ENCODE results near the gene FAM131B.
"Not testable (repeated sequence)": the region's sequence is repeated elsewhere in the genome, so short reads cannot be mapped to it uniquely, and the experiment has no call there.

FAM131B gene

DNA sequence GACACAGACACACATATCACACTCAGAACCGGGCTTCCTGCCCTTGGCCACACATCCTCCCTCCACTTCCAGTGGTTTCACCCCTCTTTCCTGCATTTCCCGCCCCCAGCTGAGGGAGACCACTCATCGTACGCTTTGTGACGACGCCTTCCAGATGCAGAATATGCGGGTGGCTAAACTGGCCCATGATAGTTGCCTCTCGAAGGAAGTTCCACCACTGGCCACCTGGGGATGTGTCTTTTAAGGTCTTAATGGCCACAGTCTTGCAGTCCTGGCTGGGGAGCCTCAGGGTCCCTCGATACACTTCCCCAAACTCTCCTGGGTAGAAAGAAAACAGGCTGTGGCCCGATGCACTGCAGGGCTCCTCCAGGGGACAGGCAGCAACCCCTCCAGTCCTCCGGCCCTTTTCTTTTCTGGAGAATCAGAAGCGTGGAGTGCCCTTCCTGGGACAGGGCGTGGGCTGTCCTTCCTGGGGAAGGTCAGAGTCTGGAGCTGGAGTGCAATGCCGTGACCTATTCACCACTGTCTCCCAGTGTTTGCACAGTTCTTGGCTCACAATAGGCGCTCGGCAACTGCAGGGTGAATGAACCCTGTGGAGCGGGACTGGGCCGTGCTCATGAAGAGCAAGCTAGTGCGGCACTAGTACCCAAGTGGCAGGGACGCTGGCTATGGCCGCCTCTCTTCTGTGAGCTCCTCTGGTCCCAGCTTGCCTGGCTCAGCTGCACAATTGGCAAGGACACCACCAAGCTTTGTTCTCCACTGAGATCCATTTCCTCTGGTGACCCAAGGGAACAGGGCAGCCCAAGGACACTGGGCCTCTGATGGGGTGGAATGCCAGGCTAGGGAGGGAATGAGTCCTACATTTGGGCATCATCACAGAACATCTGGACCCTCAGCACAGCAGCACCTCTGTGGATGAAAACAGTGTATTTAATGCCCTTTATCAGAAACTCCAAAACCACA lies 33.0 kb upstream of the FAM131B start:
- in situ Hi-C loops (cut with HindIII; ENCODE audit: low sequenced_read_pairs) = no loop called here

- in situ Hi-C loops (cut with HindIII; ENCODE audit: low sequenced_read_pairs) = no loop called here
Observed at GRCh38 chr7:143394777-143395176, 32.3 kb upstream of the FAM131B start.

DNA sequence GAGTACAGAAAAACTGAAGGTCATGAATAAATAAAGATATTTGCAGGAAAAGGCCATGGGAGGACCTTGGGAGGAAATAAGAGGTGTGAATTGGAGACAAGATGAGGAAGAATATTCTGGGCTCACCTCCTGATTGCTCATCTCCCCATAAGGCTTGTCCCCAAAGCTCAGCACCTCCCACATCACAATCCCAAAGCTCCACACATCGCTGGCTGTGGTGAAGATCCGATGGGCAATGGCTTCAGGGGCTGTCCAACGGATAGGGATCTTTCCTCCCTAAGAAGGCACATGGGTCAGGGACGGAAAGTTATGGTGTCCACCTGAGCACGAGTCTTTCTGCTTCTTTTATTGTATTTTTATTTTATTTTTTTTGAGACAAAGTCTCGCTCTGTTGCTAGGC lies 31.6 kb upstream of the FAM131B start:
- in situ Hi-C loops (cut with HindIII; ENCODE audit: low sequenced_read_pairs) = no loop called here

- in situ Hi-C loops (cut with HindIII; ENCODE audit: low sequenced_read_pairs) = no loop called here
Observed at GRCh38 chr7:143393267-143394041, 30.9 kb upstream of the FAM131B start.

DNA sequence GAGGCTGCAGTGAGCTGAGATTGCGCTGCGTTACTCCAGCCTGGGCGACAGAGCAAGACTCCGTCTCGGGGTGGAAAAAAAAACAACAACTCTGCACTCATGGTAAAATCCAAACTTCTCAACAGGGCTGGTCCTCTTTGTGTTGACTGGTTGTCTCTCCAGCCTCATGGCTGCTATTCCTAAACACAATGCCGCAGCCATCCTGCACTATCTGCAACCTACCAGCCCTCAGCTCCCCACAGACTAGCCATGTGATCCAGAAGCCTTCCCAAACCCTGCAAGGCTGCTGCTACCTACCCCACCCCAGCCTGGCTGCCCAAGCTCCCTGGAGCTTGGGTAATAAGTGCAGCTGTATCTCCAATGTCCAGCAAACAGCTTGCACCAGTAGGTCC lies 30.4 kb upstream of the FAM131B start:
- in situ Hi-C loops (cut with HindIII; ENCODE audit: low sequenced_read_pairs) = no loop called here

GRCh38 chr7:143392427-143392826 lies 29.9 kb upstream of the FAM131B start:
- in situ Hi-C loops (cut with HindIII; ENCODE audit: low sequenced_read_pairs) = not testable (repeated sequence)

DNA sequence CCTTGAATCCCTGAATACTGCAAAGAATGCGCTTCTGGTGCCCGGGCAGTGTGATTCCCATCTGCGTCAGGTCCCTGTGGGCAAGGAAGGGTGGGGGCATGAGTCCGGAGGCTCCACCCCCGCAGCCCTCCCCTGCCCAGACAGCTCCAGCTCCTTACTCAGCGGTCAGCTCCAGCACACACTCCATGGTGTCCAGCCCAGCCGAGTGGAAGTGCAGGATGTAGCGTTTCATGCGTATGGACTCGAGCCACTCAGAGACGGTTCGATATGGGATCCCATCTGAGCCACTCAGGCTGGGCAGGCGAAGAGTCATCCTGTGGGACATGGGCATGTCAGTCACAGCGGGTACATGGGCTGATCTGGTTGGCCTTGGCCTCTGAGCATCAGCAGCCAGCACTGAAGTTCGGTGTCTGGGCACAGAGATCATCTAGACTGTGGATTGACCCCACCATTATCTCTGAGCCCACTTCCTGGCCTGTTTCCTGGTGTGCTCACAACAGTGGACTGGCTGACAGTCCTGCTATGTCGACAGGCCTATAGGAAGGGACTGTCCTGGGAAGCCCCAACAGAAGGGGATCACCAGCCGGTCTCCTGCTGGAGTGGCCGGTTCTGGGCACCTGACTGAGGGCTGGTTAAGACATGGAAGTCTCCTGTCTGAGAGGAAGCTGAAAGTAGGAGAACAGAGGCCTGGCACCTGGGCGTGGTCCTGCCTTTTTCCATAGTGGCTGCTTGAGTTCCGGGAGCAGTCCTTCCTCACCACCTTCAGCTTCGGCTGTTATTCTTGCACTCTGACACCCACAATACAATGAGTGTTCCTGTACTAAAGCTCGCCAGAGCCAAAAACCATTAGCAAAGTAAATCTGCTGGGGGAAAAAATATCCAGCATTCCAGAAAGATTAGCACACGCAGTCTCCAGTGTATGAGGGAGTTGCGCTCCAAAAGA lies 29.2 kb upstream of the FAM131B start:
- in situ Hi-C loops (cut with HindIII; ENCODE audit: low sequenced_read_pairs) = no loop called here

GRCh38 chr7:143390773-143391317 lies 28.3 kb upstream of the FAM131B start:
- in situ Hi-C loops (cut with HindIII; ENCODE audit: low sequenced_read_pairs) = no loop called here

GRCh38 chr7:143390104-143390772 lies 27.7 kb upstream of the FAM131B start:
- in situ Hi-C loops (cut with HindIII; ENCODE audit: low sequenced_read_pairs) = no loop called here

GRCh38 chr7:143389316-143390103 lies 27.0 kb upstream of the FAM131B start:
- in situ Hi-C loops (cut with HindIII; ENCODE audit: low sequenced_read_pairs) = no loop called here

DNA sequence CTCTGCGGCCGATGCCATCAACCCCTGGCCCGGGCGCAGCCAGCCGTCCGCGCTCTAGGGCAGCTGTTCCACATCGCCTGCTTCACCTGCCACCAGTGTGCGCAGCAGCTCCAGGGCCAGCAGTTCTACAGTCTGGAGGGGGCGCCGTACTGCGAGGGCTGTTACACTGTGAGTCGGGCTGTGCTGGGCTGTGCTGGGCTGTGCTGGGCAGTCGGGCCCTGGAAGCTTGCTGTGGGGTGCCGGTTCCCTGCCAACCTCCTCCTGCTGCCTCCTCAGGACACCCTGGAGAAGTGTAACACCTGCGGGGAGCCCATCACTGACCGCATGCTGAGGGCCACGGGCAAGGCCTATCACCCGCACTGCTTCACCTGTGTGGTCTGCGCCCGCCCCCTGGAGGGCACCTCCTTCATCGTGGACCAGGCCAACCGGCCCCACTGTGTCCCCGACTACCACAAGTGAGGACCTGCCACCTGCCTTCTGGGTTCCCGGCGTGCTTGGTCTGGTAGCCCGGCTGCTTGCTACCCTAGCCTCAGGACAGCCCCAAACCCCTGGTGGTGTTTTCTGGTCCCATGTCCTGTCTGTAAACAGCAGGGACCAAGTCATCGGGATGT lies 26.1 kb upstream of the FAM131B start:
- in situ Hi-C loops (cut with HindIII; ENCODE audit: low sequenced_read_pairs) = no loop called here

DNA sequence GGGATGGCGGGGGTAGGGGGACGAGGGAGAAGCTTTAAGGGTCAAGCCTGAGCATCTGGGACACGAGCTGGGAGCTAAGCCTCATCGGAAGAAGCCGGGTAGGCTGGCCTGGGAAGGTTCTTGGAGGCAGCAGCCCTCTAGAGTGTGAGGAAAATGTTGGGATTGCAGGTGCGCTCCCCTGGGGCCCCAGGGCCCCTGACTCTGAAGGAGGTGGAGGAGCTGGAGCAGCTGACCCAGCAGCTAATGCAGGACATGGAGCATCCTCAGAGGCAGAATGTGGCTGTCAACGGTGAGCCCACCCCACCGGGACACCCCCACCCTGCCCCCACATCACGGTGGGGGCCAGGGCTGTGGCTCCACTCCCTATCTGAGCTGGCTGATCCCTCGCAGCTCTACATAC lies 25.5 kb upstream of the FAM131B start:
- in situ Hi-C loops (cut with HindIII; ENCODE audit: low sequenced_read_pairs) = no loop called here

DNA sequence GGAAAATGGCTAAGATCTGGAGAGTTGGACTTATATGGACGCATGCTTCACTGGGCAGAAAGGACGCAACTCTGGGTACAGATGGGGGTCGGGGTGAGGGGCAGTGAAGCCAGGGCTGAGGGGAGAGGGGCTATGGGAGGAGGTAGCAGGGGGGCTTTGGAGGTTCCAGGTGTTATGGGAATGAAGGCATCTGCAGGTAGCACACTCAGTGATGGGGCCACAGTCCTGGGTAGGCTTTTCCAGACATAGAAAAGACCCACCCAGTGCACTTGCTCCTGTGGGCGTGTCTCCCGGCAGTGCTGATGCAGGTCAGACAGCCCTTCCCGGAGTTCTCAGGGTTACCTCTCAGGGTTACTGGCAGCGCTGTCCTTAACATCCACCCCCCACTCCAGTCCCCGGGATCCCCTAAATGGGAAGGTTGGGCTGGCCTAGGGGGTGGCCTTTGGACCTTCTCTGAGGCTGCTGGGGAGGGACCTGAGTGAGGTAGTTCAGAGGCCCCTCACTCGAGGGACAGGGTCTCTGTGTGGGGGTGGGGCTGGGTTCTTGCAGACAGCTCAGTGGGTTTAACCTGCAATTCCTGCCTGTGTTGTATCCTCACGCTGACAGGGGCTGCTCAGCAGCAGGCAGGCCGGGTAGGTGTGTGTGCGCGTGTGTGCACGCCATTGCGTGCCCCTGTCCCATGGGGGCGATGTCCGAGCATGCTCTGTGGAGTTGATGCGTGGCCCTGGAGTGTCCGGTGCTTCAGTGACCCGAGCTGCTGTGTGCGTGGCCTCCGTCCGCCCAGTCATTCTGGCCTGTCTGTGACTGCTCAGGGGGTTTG lies 24.9 kb upstream of the FAM131B start:
- in situ Hi-C loops (cut with HindIII; ENCODE audit: low sequenced_read_pairs) = no loop called here

- in situ Hi-C loops (cut with HindIII; ENCODE audit: low sequenced_read_pairs) = no loop called here
Observed at GRCh38 chr7:143385891-143386781, 23.6 kb upstream of the FAM131B start.

DNA sequence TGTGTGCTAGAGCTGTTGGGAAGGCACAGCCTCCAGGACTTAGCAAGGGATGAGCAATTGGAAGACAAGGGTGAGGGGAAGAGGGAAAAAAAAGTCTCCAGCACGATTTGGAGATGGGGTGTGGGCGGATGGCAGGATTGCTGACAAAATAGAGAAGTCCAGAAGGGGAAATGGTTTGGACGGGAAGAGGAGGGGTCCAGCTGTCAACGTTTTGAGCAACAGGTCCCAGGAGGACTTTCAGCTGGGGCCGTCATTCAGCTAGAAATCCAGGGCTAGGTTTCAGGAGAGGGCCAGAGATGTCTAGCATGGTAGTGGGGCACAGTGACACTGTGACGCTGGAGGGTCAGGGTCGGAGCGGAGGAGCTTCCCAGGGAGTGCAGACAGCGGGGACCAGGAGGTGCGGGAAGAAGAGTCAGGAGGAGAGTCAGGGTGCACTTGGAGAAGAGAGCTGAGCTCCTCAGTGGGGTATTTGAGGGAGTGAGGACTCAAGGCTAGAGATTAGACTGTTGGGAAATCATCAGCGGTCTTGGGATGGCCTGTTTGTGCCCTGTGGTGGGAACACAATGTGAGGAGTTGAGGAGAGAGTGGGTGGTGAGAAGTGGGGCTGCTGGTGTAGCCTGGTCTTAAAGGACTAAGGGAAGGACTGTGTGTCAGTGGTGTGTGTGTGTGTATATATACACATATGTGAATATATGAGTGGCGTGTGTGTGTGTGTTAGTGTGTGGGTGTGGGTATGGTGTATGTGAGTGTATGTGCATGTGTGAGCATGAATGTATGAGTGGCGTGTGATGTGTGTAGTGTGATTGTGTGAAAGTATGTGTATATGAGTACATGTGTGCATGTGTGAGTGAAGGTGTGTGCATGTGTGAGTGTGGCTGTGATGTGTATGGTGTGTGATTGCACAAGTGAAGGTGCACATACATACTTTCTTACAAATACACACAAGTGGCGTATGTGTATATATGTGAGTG lies 22.4 kb upstream of the FAM131B start:
- in situ Hi-C loops (cut with HindIII; ENCODE audit: low sequenced_read_pairs) = no loop called here

DNA sequence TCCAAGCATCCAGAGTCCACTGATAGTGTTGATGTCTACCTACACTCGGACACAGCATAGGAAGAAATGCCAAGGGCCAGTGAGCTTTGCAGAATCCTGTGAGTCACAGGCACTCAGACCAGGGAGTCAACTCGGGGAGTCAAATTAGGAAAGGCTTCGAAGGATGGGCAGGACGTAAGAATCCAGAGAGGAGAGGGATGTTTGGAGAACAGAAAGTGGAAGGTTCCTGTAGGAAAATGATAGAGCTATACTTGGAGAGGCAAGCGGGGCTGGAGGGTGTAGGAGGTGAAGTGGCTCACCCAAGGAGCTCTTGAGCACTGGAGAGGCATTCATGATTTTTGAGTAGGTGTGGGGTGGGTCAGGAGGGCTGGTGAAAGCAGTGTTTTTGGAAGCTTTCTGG lies 21.6 kb upstream of the FAM131B start:
- in situ Hi-C loops (cut with HindIII; ENCODE audit: low sequenced_read_pairs) = no loop called here

All from DLD1 (cell line).